ENCODE measurements around the gene LCE1B. TPM values are rescaled to one million over a fixed set of nuclear protein-coding genes. Genes with fewer than 3 reads are reported as not detected.

The LCE1B gene
- polyA plus RNA-seq (2013, experiment 1 of 2) = not detected
- polyA plus RNA-seq (2013, experiment 2 of 2) = not detected

- Histone ChIP-seq H3K36me3 (ENCODE audit: control insufficient read depth, insufficient read depth, low read length) (no peaks in the 10 kb centered on the region), H3K27ac (ENCODE audit: low read depth, low read length, severe bottlenecking) (no peak within 1 kb of the TSS), H3K9me3 (ENCODE audit: control insufficient read depth, low read length) (peaks cover 13% of the 10 kb centered on the region), H3K4me1 (ENCODE audit: control insufficient read depth, insufficient read depth, low read length, poor library complexity, severe bottlenecking) (no peaks in the 10 kb centered on the region), H3K4me3 (ENCODE audit: extremely low read depth, insufficient read depth, low read length, poor library complexity, severe bottlenecking) (no peak within 1 kb of the TSS)
- no CpG with 5 or more reads among the region's 2 CpGs for WGBS, 2 experiments (ENCODE audit: insufficient coverage in 2 of 2)
These were observed at the start of gene LCE1B for GRCh38 chr1:152811671-152812070. LCE1B (plus strand) TSS chr1:152811971; CDS start chr1:152812447, 476 bp downstream.

- Histone ChIP-seq H3K27ac (ENCODE audit: low read depth, low read length, severe bottlenecking) (no peak overlapping the region), H3K4me3 (ENCODE audit: extremely low read depth, insufficient read depth, low read length, poor library complexity, severe bottlenecking) (no peak overlapping the region)
- WGBS, 2 experiments (ENCODE audit: insufficient coverage in 2 of 2) = 34 to 44% methylated on average over 5 to 7 of the region's 8 CpGs
These were observed 42.8 kb upstream of the LCE1B start for GRCh38 chr1:152768847-152769533.

GRCh38 chr1:152770411-152770810 is 41.4 kb upstream of the LCE1B start:
- Histone ChIP-seq H3K27ac (ENCODE audit: low read depth, low read length, severe bottlenecking) (no peak overlapping the region), H3K4me1 (ENCODE audit: control insufficient read depth, insufficient read depth, low read length, poor library complexity, severe bottlenecking) (no peaks in the 10 kb centered on the region), H3K36me3 (ENCODE audit: control insufficient read depth, insufficient read depth, low read length) (no peaks in the 10 kb centered on the region), H3K9me3 (ENCODE audit: control insufficient read depth, low read length) (peaks cover 50% of the 10 kb centered on the region), H3K4me3 (ENCODE audit: extremely low read depth, insufficient read depth, low read length, poor library complexity, severe bottlenecking) (no peak overlapping the region)
- WGBS, 2 experiments (ENCODE audit: insufficient coverage in 2 of 2) = no CpG with 5 or more reads among the region's 1 CpG

More at GRCh38 chr1:152768847-152769533, 42.8 kb upstream of the LCE1B start:
- no peaks in the 10 kb centered on the region for H3K36me3 ChIP-seq (ENCODE audit: control insufficient read depth, insufficient read depth, low read length)
- H3K4me1 ChIP-seq (ENCODE audit: control insufficient read depth, insufficient read depth, low read length, poor library complexity, severe bottlenecking) = no peaks in the 10 kb centered on the region
- H3K9me3 ChIP-seq (ENCODE audit: control insufficient read depth, low read length) = peaks cover 50% of the 10 kb centered on the region

- WGBS, 2 experiments (ENCODE audit: insufficient coverage in 2 of 2) = 42 to 44% methylated on average over 4 of the region's 6 CpGs
- peaks cover 63% of the 10 kb centered on the region for H3K9me3 ChIP-seq (ENCODE audit: control insufficient read depth, low read length)
These were observed 36.9 kb upstream of the LCE1B start, which contains the start of gene LCE1F for GRCh38 chr1:152774875-152775274. LCE1F (plus strand) TSS chr1:152775140; CDS start chr1:152776372, 1,232 bp downstream.

GRCh38 chr1:152776361-152776760 is 35.4 kb upstream of the LCE1B start:
- WGBS, 2 experiments (ENCODE audit: insufficient coverage in 2 of 2) = 74 to 80% methylated on average over 6 to 10 of the region's 11 CpGs
- H3K27ac ChIP-seq (ENCODE audit: low read depth, low read length, severe bottlenecking) = no peak overlapping the region
- no peaks in the 10 kb centered on the region for H3K4me1 ChIP-seq (ENCODE audit: control insufficient read depth, insufficient read depth, low read length, poor library complexity, severe bottlenecking)
- H3K4me3 ChIP-seq (ENCODE audit: extremely low read depth, insufficient read depth, low read length, poor library complexity, severe bottlenecking) = no peak overlapping the region
- H3K9me3 ChIP-seq (ENCODE audit: control insufficient read depth, low read length) = peaks cover 58% of the 10 kb centered on the region
- H3K36me3 ChIP-seq (ENCODE audit: control insufficient read depth, insufficient read depth, low read length) = no peaks in the 10 kb centered on the region

More at GRCh38 chr1:152774875-152775274, 36.9 kb upstream of the LCE1B start, which contains the start of gene LCE1F:
- H3K36me3 ChIP-seq (ENCODE audit: control insufficient read depth, insufficient read depth, low read length) = no peaks in the 10 kb centered on the region
- H3K4me1 ChIP-seq (ENCODE audit: control insufficient read depth, insufficient read depth, low read length, poor library complexity, severe bottlenecking) = no peaks in the 10 kb centered on the region
- H3K4me3 ChIP-seq (ENCODE audit: extremely low read depth, insufficient read depth, low read length, poor library complexity, severe bottlenecking) = no peak within 1 kb of the TSS
- no peak within 1 kb of the TSS for H3K27ac ChIP-seq (ENCODE audit: low read depth, low read length, severe bottlenecking)

GRCh38 chr1:152777510-152778137 is 34.1 kb upstream of the LCE1B start:
- no peak overlapping the region for H3K27ac ChIP-seq (ENCODE audit: low read depth, low read length, severe bottlenecking)
- H3K4me3 ChIP-seq (ENCODE audit: extremely low read depth, insufficient read depth, low read length, poor library complexity, severe bottlenecking) = no peak overlapping the region
- peaks cover 55% of the 10 kb centered on the region for H3K9me3 ChIP-seq (ENCODE audit: control insufficient read depth, low read length)
- H3K36me3 ChIP-seq (ENCODE audit: control insufficient read depth, insufficient read depth, low read length) = no peaks in the 10 kb centered on the region
- WGBS, 2 experiments (ENCODE audit: insufficient coverage in 2 of 2) = 63 to 72% methylated on average over 2 of the region's 4 CpGs
- H3K4me1 ChIP-seq (ENCODE audit: control insufficient read depth, insufficient read depth, low read length, poor library complexity, severe bottlenecking) = no peaks in the 10 kb centered on the region

- 86 to 100% methylated on average over 1 of the region's 2 CpGs for WGBS, 2 experiments (ENCODE audit: insufficient coverage in 2 of 2)
- no peaks in the 10 kb centered on the region for H3K36me3 ChIP-seq (ENCODE audit: control insufficient read depth, insufficient read depth, low read length)
- peaks cover 60% of the 10 kb centered on the region for H3K9me3 ChIP-seq (ENCODE audit: control insufficient read depth, low read length)
These were observed 28.7 kb upstream of the LCE1B start for GRCh38 chr1:152783095-152783494.

GRCh38 chr1:152786077-152786476 is 25.7 kb upstream of the LCE1B start, which contains the start of gene LCE1E:
LCE1E (plus strand) TSS chr1:152786257; CDS start chr1:152787300, 1,043 bp downstream.
- Histone ChIP-seq H3K36me3 (ENCODE audit: control insufficient read depth, insufficient read depth, low read length) (no peaks in the 10 kb centered on the region), H3K4me3 (ENCODE audit: extremely low read depth, insufficient read depth, low read length, poor library complexity, severe bottlenecking) (no peak within 1 kb of the TSS), H3K27ac (ENCODE audit: low read depth, low read length, severe bottlenecking) (no peak within 1 kb of the TSS), H3K9me3 (ENCODE audit: control insufficient read depth, low read length) (peaks cover 39% of the 10 kb centered on the region), H3K4me1 (ENCODE audit: control insufficient read depth, insufficient read depth, low read length, poor library complexity, severe bottlenecking) (no peaks in the 10 kb centered on the region)
- 83 to 86% methylated on average over 1 of the region's 2 CpGs for WGBS, 2 experiments (ENCODE audit: insufficient coverage in 2 of 2)

More at GRCh38 chr1:152783095-152783494, 28.7 kb upstream of the LCE1B start:
- Histone ChIP-seq H3K4me3 (ENCODE audit: extremely low read depth, insufficient read depth, low read length, poor library complexity, severe bottlenecking) (no peak overlapping the region), H3K27ac (ENCODE audit: low read depth, low read length, severe bottlenecking) (no peak overlapping the region), H3K4me1 (ENCODE audit: control insufficient read depth, insufficient read depth, low read length, poor library complexity, severe bottlenecking) (no peaks in the 10 kb centered on the region)

- no peak overlapping the region for H3K4me3 ChIP-seq (ENCODE audit: extremely low read depth, insufficient read depth, low read length, poor library complexity, severe bottlenecking)
- peaks cover 23% of the 10 kb centered on the region for H3K9me3 ChIP-seq (ENCODE audit: control insufficient read depth, low read length)
- no peak overlapping the region for H3K27ac ChIP-seq (ENCODE audit: low read depth, low read length, severe bottlenecking)
- H3K4me1 ChIP-seq (ENCODE audit: control insufficient read depth, insufficient read depth, low read length, poor library complexity, severe bottlenecking) = no peaks in the 10 kb centered on the region
- WGBS, 2 experiments (ENCODE audit: insufficient coverage in 2 of 2) = 54 to 80% methylated on average over 1 to 3 of the region's 4 CpGs
- H3K36me3 ChIP-seq (ENCODE audit: control insufficient read depth, insufficient read depth, low read length) = no peaks in the 10 kb centered on the region
These were observed 16.1 kb upstream of the LCE1B start for GRCh38 chr1:152795686-152796085.

GRCh38 chr1:152796421-152796820 is 15.3 kb upstream of the LCE1B start, which contains the start of gene LCE1D:
LCE1D (plus strand) TSS chr1:152796721; CDS start chr1:152797795, 1,074 bp downstream.
- H3K4me1 ChIP-seq (ENCODE audit: control insufficient read depth, insufficient read depth, low read length, poor library complexity, severe bottlenecking) = no peaks in the 10 kb centered on the region
- no peaks in the 10 kb centered on the region for H3K36me3 ChIP-seq (ENCODE audit: control insufficient read depth, insufficient read depth, low read length)
- no peak within 1 kb of the TSS for H3K27ac ChIP-seq (ENCODE audit: low read depth, low read length, severe bottlenecking)
- 0% methylated on average over 1 of the region's 3 CpGs; no CpG with 5 or more reads in 1 of the 2 experiments for WGBS, 2 experiments (ENCODE audit: insufficient coverage in 2 of 2)
- H3K9me3 ChIP-seq (ENCODE audit: control insufficient read depth, low read length) = peaks cover 30% of the 10 kb centered on the region
- no peak within 1 kb of the TSS for H3K4me3 ChIP-seq (ENCODE audit: extremely low read depth, insufficient read depth, low read length, poor library complexity, severe bottlenecking)
